GM08714 (cell line): Measurements from ENCODE around the gene PACSIN1.

Experiments used
- H3K4me3 ChIP-seq: fragments of 200-500 bp; sonication (Bioruptor generic); 2 replicates; pipeline ENCODE4 v1.5.1; 2014; ENCODE audit warnings: mild to moderate bottlenecking, low read length, inconsistent platforms
- ZNF274 ChIP-seq: IDR thresholded peaks from 2 replicates; pipeline ENCODE4 v1.6.1; 2012; ENCODE audit warnings: mild to moderate bottlenecking, low read depth, low read length

PACSIN1 gene

DNA sequence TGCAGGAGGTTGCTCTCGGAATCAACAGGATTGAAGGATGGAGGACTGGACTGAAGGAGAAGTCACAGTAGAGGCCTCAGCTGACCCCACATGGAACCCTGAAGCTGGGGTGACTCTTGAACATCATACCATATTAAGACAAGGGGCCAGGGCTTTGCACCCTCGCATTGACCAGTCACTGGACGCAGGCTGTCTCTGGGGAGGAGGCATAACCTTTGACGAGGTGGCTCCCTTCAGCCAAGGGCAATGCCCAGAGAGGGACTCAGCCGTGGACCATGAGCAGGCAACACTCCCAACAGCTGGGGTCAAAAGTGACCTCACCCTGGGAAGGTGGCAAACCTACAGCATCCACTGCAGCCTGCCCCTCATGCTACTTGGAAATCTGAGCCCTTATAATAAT, 21.7 kb downstream of the PACSIN1 start:
- H3K4me3 ChIP-seq, result no peak overlapping the region
- TF ChIP-seq ZNF274, result no peak

- TF ChIP-seq ZNF274, result no peak
These were observed 23.4 kb downstream of the PACSIN1 start for GRCh38 chr6:34489207-34489805.

GRCh38 chr6:34490390-34491090, 24.7 kb downstream of the PACSIN1 start:
- no peak overlapping the region for H3K4me3 ChIP-seq
- no peak for TF ChIP-seq ZNF274

More at GRCh38 chr6:34489207-34489805, 23.4 kb downstream of the PACSIN1 start:
- no peak overlapping the region for H3K4me3 ChIP-seq

DNA sequence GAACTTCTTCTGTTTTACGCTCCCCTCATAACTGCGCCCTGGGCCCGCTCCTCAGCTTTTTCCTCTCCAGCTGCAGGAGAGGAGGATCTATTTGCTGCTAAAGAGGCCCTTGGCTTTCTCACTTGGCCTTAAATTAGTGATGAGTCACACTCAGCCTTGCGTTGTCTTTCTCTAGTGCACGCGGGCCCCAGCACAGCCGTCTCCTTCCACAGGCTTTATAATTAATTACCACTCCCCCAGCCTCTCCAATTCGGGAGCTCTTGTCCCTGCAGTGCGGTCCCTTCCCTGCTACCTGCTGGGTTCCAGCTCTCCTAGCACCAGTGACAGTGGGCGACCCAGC, 25.2 kb downstream of the PACSIN1 start:
- no peak overlapping the region for H3K4me3 ChIP-seq
- TF ChIP-seq ZNF274, result no peak

DNA sequence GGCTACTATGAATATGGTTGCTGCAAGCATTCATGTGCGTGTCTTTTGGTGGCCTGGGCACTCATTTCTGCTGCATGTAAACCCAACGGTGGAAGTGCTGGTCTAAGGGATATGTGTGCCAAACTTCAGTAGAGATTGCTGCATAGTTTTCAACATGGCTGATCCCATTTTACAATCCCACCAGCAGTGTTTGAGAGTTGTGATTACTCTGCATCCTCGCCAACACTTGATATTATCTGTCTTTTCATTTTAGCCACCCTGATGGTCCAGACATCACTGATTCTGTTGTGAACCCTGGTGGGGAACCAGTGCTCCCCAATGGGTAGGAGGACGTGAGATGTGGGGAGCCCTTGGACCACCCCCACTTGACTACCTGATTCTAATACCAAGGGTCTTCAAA, 27.5 kb downstream of the PACSIN1 start:
- TF ChIP-seq ZNF274, result no peak
- no peak overlapping the region for H3K4me3 ChIP-seq

GRCh38 chr6:34494973-34495372, 29.1 kb downstream of the PACSIN1 start:
- TF ChIP-seq ZNF274, result no peak
- no peak overlapping the region for H3K4me3 ChIP-seq

DNA sequence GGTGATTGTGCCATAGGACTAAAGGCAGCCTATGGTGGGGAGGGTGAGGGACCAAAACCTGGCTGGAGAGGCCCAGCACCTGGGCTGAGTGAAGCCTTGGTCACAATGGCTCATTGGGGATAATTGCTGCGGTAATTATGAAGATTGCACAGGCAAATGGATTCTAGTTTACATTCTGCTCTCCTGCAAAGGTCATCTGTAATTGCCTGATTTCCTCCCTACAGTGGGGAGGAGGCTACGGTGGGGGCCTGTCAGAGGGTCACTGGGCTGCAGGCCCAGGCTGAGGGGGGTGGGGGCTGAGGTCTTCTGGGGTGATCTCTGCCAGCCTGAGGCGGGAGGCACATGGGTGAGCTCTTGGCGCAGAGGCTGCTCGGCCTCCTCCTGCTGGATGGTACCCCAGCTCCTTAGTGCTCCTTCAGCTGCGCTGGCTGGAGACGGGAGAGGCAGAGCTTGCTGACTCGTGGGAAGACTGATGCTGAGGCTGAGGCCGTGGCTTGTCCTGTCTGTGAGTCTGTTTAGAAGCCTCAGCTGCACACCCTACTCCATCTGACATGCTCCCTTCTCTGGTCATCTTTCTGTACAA, 30.3 kb downstream of the PACSIN1 start:
- no peak for TF ChIP-seq ZNF274
- H3K4me3 ChIP-seq, result no peak overlapping the region

GRCh38 chr6:34497411-34497810, 31.5 kb downstream of the PACSIN1 start:
- no peak overlapping the region for H3K4me3 ChIP-seq

DNA sequence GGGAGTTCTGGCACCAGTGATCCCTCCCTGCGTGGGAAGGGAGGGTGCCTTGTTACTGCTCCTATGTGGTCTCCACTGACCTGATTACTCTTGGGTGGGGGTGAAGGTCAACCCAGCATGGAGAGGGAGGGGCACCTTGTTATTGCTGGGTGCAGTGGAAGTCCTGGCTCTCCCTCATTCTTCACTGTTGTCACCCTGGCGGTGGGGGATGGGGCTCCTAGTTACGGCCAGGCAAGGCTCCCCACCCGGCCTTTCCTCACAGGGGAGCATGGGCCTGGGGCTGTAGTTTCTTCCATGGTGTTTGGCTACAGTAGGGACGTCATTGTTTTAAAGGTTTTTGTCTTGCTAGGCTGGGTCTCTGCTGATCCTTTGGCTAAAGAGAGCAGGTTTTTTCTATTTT, 40.8 kb downstream of the PACSIN1 start:
- TF ChIP-seq ZNF274, result no peak

More at GRCh38 chr6:34497411-34497810, 31.5 kb downstream of the PACSIN1 start:
- TF ChIP-seq ZNF274, result no peak

GRCh38 chr6:34508425-34508824, 42.5 kb downstream of the PACSIN1 start:
- TF ChIP-seq ZNF274, result no peak
- no peak overlapping the region for H3K4me3 ChIP-seq

More for the DNA sequence above, 40.8 kb downstream of the PACSIN1 start:
- H3K4me3 ChIP-seq, result no peak overlapping the region

DNA sequence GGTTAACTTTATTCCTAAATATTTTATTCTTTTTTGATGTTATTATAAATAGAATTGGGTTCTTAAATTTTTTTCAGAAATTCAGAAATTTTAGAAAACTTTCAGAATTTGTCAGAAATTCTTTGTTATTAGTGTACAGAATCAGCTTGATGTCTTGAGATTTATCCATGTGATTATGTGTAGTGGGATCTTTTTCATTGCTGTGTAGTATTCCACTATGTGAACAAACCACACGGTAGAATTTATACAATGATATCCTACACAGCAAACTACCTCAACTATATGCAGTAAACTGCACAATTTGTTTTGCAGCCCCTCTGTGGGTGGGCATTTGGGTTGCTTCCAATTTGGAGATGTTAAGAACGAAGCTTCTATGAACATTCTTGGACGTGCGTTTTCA, 43.9 kb downstream of the PACSIN1 start:
- no peak for TF ChIP-seq ZNF274

DNA sequence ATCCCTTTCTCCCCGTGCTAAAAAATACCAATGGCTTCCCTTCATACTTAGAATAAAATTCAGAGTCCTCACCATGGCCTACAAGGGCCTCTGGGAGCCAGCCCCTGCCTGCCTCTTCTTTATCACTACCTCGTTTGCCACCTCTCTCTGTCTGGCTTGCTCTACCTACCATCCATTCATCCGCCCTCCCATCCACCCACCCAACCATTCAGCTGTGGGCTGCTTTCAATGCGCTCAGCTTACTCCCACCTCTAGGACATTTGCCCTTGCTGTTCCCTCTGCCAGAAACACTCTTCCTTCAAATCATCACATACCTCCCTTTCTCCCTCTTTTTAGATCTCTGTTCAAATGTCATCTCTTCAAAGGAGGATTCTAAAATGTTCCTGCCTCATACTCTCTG, 44.4 kb downstream of the PACSIN1 start:
- no peak for TF ChIP-seq ZNF274
- no peak overlapping the region for H3K4me3 ChIP-seq

More for the DNA sequence above, 43.9 kb downstream of the PACSIN1 start:
- H3K4me3 ChIP-seq, result no peak overlapping the region

GRCh38 chr6:34511214-34511914, 45.5 kb downstream of the PACSIN1 start:
- H3K4me3 ChIP-seq, result no peak overlapping the region
- TF ChIP-seq ZNF274, result no peak

- no peak overlapping the region for H3K4me3 ChIP-seq
- no peak for TF ChIP-seq ZNF274
These were observed 46.2 kb downstream of the PACSIN1 start for GRCh38 chr6:34511915-34512737.
